GM21360 (cell line): ENCODE data around the gene HELZ.
"Not testable (repeated sequence)": the region's sequence is repeated elsewhere in the genome, so short reads cannot be mapped to it uniquely, and the experiment has no call there.

Experiments
- ATAC-seq: cut with Tn5 transposase; IDR thresholded peaks from one replicate; pipeline ENCODE4 v1.9.1; 2021; ENCODE audit warnings: mild to moderate bottlenecking, moderate library complexity; ENCODE audit not compliant: unreplicated experiment

HELZ gene

GRCh38 chr17:67229109-67229955, 15.7 kb downstream of the HELZ start:
- no peak for ATAC-seq

GRCh38 chr17:67227488-67227887, 17.5 kb downstream of the HELZ start:
- ATAC-seq, result no peak

- ATAC-seq, result no peak
These were observed 19.7 kb downstream of the HELZ start for GRCh38 chr17:67225316-67225715.

GRCh38 chr17:67224736-67225135, 20.3 kb downstream of the HELZ start:
- no peak for ATAC-seq

DNA sequence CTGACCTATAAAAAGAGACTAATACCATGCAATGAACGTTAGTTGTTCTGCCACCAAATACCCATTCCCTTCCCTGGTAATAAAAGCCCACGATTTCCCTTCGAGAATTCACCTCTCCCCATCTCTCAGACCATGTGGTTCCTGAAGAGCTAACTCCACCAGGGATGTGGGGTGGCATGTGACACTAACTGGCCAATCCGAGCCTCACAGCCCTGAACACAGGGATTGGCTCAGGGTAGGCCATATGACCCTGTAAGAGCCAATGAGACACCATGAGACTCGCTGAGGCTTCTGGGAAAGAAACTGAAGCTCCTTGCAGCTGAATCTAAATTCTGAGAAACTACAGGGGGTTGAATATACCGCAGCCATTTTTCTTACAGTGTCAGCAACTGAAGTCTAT, 21.1 kb downstream of the HELZ start:
- ATAC-seq, result no peak

GRCh38 chr17:67221062-67221998, 23.7 kb downstream of the HELZ start:
- no peak for ATAC-seq

DNA sequence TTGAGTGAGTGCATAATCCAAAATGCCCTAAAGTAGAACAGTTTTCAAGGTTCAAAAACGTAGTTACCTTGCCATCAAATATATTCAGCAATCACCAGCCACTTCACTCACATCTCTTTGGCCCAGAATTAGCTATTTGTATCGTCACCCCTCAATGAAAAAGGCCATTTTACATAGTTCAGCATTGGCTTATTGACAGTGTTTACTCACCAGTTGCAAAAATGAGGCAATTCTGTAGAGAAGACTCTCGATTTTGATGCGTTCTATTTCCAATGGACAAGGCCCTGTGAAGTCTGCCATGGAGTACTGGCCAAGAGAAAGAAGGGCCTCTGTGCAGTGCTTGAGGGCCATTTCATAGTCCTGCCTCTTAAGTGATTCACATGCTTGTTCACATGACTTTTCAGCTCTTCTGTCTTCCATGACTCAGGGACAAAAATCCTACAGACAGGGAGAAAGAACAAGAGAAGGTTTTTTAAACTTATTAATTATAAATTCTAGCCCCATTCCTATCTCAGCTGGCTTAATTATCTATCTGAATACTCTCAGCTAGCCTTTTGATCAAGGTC, 26.5 kb downstream of the HELZ start:
- ATAC-seq, result no peak

- no peak for ATAC-seq
These were observed 27.6 kb downstream of the HELZ start for GRCh38 chr17:67217446-67217845.

DNA sequence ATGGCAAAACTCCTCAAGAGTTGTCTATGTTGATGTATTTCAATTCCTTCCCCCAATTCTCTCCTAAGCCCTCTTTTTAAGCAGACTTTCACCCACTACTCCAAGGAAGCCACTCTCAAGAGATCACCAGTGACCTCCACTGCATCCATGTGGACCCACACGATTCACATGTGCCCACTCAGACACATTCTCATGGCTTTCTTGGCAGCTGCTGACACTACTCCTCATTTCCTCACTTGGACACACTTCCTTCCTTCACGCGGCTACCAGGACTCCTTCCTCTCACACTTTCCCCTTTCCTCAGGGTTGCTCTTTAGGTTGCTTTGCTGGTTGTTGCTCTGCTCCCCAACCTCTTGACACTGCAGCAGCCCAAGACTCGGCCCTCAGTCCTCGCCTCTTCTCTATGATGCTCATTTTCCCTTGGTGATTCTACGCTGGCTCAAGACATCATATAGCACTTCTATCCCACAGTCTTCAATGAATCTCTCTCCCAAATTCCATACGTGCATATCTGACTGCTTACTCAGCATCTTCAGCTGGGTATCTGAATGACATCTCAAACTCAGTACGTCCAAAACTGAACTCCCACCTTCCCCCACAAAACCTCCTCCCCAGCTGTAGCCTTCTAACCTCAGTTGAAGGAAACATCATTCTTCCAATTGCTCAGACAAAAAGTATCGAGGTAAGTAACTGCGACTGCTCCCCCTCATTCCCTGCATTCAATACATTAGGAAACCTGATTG, 28.2 kb downstream of the HELZ start:
- ATAC-seq, result no peak

GRCh38 chr17:67215991-67216421, 29.0 kb downstream of the HELZ start:
- no peak for ATAC-seq

DNA sequence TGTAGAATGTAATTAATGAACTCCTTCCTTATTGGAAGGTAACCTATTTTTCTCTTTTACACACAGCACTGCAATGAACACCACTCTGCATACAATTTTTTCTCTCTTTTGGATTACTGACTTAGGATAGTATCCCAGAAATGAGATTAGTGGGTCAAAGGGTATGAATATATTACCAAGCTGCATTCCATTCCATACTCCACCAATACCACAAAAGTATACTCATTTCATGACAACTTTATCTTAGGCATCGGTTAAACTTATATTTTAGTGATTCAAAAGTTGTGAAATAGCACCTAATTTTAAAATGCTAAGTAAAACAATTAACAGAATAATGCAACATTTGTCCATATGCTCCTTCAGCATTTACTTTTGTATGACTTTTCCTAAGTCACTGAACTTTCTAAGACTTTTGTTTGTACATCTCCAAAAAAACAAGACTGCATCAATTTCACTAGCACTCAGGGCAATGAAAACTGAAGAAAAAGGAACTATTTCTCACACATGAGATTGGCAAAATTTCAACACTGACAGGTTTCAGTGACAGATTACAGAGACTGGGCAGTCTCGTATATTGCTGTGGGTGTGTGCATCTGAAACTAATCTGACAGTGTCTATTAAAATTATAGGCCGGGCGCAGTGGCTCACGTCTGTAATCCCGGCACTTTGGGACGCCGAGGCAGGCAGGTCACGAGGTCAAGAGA, 32.1 kb downstream of the HELZ start:
- no peak for ATAC-seq

- no peak for ATAC-seq
These were observed 32.8 kb downstream of the HELZ start for GRCh38 chr17:67212231-67212630.

DNA sequence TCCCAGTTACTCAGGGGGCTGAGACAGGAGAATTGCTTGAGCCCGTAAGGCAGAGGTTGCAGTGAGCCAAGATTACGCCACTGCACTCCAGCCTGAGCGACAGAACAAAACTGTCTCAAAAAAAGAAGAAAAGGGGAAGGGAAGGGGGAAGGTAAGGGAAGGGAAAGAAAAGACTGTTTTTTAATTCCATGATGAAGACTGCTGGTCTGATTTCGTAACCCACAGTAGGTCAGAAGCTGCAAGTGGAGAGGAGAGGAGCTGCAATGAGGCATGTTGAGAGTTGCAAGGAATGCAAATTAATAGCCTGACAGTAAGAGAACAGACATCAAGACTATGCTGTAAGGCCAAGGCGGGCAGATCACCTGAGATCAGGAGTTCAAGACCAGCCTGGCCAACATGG, 33.3 kb downstream of the HELZ start:
- no peak for ATAC-seq

DNA sequence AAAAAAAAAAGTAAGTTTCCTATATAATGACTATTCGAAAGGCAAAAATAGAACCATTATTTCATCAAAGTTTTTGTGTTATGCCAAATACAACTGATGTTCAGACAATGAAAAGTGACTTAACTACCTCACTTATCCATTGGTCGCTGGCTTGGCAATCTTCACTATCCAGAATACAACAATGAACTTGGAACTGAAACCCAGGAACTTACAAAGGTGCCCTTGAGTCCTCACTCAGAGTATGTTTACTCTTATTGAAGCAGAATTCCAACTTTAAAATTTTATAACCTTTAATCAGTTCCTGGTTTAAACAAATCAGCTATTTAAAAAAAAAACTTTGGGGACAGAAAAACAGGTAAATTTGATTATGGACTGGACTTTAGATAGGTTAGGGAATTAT, 34.1 kb downstream of the HELZ start:
- ATAC-seq, result no peak

DNA sequence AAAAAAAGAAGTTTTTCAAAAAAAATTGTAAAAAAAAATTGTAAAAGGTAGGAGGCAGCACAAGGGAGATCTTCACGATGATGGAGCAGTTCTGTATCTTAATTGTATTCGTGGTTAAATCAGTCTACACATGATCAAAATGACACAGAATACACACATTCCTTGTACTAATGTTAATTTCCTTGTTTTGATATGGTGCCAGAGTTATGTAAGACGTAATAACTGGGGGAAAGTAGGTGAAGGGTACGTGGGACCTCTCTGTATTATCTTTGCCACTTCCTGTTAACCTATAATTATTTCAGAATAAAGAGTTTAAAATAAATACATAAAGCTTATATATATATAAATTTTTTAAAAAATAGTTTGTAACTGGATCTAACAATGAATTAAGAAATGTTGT, 36.8 kb downstream of the HELZ start:
- no peak for ATAC-seq

DNA sequence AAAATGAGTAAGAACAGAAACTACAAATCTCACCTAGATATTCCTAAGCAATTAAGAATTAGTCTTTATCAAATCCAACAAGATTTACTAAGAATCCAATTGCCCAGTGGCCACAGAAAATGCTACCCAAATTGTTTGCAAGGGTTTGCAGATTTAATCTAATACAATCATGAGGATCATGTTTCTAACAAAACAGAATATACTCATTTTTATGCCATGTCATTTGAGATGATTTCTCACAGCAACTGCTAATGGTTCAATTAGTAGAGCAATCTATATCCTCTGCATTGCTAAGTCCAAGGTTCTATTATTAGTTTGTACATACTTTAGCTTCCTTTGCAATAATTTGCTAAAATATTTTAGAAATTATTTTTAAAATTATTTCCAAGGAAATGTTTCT, 41.2 kb downstream of the HELZ start:
- ATAC-seq, result no peak

DNA sequence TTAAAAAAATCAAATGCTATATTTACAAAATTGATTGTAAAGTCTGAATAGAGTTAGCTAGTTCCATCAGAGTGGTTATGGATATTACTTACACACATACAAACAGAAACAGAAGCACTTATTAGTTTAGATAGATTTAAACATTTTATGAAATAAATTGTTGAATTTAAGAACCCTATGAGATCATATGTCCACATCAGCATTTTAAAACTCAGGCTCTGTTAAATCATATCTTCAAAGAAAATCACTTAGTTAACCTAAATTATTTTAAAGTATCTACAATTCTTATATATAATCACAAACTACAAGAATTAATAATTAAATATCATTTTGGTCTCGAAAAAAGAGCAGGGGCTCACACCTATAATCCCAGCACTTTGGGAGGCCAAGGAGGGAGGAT, 42.5 kb downstream of the HELZ start:
- no peak for ATAC-seq

- ATAC-seq, result no peak
These were observed 44.2 kb downstream of the HELZ start for GRCh38 chr17:67200727-67201301.

DNA sequence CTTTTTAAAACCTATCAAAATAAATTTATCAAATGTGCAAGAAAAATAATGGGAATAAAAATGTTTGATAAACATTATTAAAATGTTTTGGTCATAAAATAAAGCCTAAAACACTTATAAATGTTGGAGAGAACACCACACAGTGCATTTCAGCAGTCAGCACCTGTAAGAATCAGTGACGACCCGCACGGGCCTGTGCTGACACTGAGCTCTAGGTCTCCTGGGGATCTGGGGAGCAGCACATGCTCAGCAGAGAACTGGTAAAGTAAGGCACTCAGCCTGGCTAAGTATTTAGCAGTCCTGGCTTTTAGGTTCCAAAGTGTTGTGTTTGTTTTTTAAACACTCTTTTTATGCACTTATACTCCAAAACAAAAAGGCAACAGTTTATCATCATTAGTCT, 46.9 kb downstream of the HELZ start:
- no peak for ATAC-seq

GRCh38 chr17:67197023-67197422, 48.0 kb downstream of the HELZ start:
- ATAC-seq, result not testable (repeated sequence)
